CD14-positive monocyte (primary cell): ENCODE results near the gene CYTH1. TPM values are rescaled to one million over a fixed set of nuclear protein-coding genes. Genes with fewer than 3 reads are reported as not detected.
A peak's percentile ranks its signal among the peaks of the same experiment; 100 is the strongest.

Experiments
- DNase-seq, 3 donors: peaks; one replicate each; pipeline ENCODE4 v3.0.0-alpha.2; 2011 to 2022
- H2AFZ ChIP-seq: 2 replicates; pipeline ENCODE4 v1.6.0; 2012; ENCODE audit warnings: mild to moderate bottlenecking, low read depth, low read length, inconsistent platforms; ENCODE audit not compliant: insufficient read depth, poor library complexity, severe bottlenecking
- H3K27ac ChIP-seq, 2 donors: 1 replicate in 1 of 2; 2 replicates in 1 of 2; pipeline ENCODE4 v1.5.1; 2012 to 2013; ENCODE audit warnings: low read length in 2 of 2, control low read depth in 1 of 2, inconsistent platforms in 1 of 2, low read depth in 1 of 2, mild to moderate bottlenecking in 1 of 2
- H3K27me3 ChIP-seq, 2 donors: one replicate each; pipeline versions ENCODE4 v1.6.0 to v1.6.1; 2011 to 2013; ENCODE audit warnings: low read length in 2 of 2; ENCODE audit not compliant: control insufficient read depth in 2 of 2, insufficient read depth in 2 of 2
- H3K36me3 ChIP-seq, 2 donors: replicated peaks in 1 of 2; 1 replicate in 1 of 2; 2 replicates in 1 of 2; pipeline versions ENCODE4 v1.5.1 to v1.6.1; 2012 to 2013; ENCODE audit warnings: low read length in 2 of 2, control low read depth in 1 of 2, inconsistent platforms in 1 of 2, mild to moderate bottlenecking in 1 of 2; ENCODE audit not compliant: insufficient read depth in 2 of 2, control insufficient read depth in 1 of 2
- H3K4me1 ChIP-seq, 2 donors: 1 replicate in 1 of 2; 2 replicates in 1 of 2; pipeline versions ENCODE4 v1.5.1 to v1.6.1; 2012 to 2013; ENCODE audit warnings: low read length in 2 of 2, control low read depth in 1 of 2, inconsistent platforms in 1 of 2, mild to moderate bottlenecking in 1 of 2, moderate library complexity in 1 of 2; ENCODE audit not compliant: insufficient read depth in 2 of 2, control insufficient read depth in 1 of 2
- H3K4me2 ChIP-seq: replicated peaks from 2 replicates; pipeline ENCODE3; 2012; ENCODE audit warnings: low read length, moderate library complexity, mild to moderate bottlenecking; ENCODE audit not compliant: poor library complexity, severe bottlenecking; ENCODE audit errors: extremely low read depth
- H3K4me3 ChIP-seq, 3 experiments: fragments of 200-600 bp in 1 of 3; sonication (generic) in 1 of 3; replicated peaks in 1 of 3; 1 replicate in 2 of 3; 2 replicates in 1 of 3; pipeline ENCODE4 v1.5.1; 2011 to 2013; ENCODE audit warnings: low read length in 3 of 3, mild to moderate bottlenecking in 3 of 3, control low read depth in 2 of 3, low read depth in 2 of 3, inconsistent platforms in 1 of 3, moderate library complexity in 1 of 3
- H3K79me2 ChIP-seq: 2 replicates; pipeline ENCODE4 v1.6.0; 2012; ENCODE audit warnings: mild to moderate bottlenecking, control low read depth, inconsistent platforms, low read length, moderate library complexity; ENCODE audit not compliant: insufficient read depth
- H3K9ac ChIP-seq: 2 replicates; pipeline ENCODE4 v1.6.0; 2017; ENCODE audit warnings: low read length, mild to moderate bottlenecking; ENCODE audit not compliant: insufficient read depth, poor library complexity, severe bottlenecking
- H3K9me3 ChIP-seq, 2 donors: replicated peaks in 1 of 2; 1 replicate in 1 of 2; 2 replicates in 1 of 2; pipeline versions ENCODE4 v1.5.1 to v1.6.1; 2012 to 2013; ENCODE audit warnings: low read length in 2 of 2, control low read depth in 1 of 2; ENCODE audit not compliant: control insufficient read depth in 1 of 2, insufficient read depth in 1 of 2
- H4K20me1 ChIP-seq: 2 replicates; pipeline ENCODE4 v1.6.0; 2012; ENCODE audit warnings: mild to moderate bottlenecking, low read length, control low read depth, moderate library complexity; ENCODE audit not compliant: insufficient read depth
- H3K27ac Mint-ChIP-seq, 7 donors: one replicate each; pipeline ENCODE4 v1.8.0; 2020; ENCODE audit warnings: mild to moderate bottlenecking in 7 of 7, mixed read lengths in 7 of 7, moderate library complexity in 6 of 7, inconsistent platforms in 2 of 7
- H3K27me3 Mint-ChIP-seq, 3 donors: one replicate each; pipeline ENCODE4 v1.8.0; 2021 to 2022; ENCODE audit warnings: low read depth in 3 of 3, mild to moderate bottlenecking in 3 of 3, mixed read lengths in 3 of 3, moderate library complexity in 3 of 3, inconsistent platforms in 1 of 3
- H3K36me3 Mint-ChIP-seq, 2 donors: one replicate each; pipeline ENCODE4 v1.8.0; 2020; ENCODE audit warnings: mixed read lengths in 2 of 2, inconsistent platforms in 1 of 2, mild to moderate bottlenecking in 1 of 2
- H3K4me1 Mint-ChIP-seq: one replicate; pipeline ENCODE4 v1.8.0; 2020; ENCODE audit warnings: mild to moderate bottlenecking, mixed read lengths
- H3K4me3 Mint-ChIP-seq, 2 donors: one replicate each; pipeline ENCODE4 v1.8.0; 2020; ENCODE audit warnings: mild to moderate bottlenecking in 2 of 2, mixed read lengths in 2 of 2, moderate library complexity in 1 of 2
- H3K9me3 Mint-ChIP-seq, 7 donors: one replicate each; pipeline ENCODE4 v1.8.0; 2020 to 2022; ENCODE audit warnings: mixed read lengths in 7 of 7, mild to moderate bottlenecking in 6 of 7, moderate library complexity in 6 of 7, inconsistent platforms in 2 of 7
- CTCF ChIP-seq: fragments of 200-600 bp; IDR thresholded peaks from one replicate; pipeline ENCODE4 v1.8.0; 2022; ENCODE audit warnings: antibody characterized with exemption, mild to moderate bottlenecking
- WGBS: methylation state at CpG from one replicate; pipeline ENCODE4 v1.1.5; 2013; ENCODE audit warnings: missing lambda C conversion rate; ENCODE audit not compliant: insufficient coverage; 5-methylcytosine and 5-hydroxymethylcytosine counted together
- intact Hi-C, 2 donors: fragments of 100-400 bp; cut with micrococcal nuclease; formaldehyde crosslinking; loops; one replicate each; pipeline versions ENCODE4 v1.15.0 to v1.15.1; 2023
- polyA plus RNA-seq, 3 donors: library from polyadenylated mRNA; depleted of rRNA in 1 of 3; unstranded in 2 of 3; stranded (reverse) in 1 of 3; fragments of 300-500 nt in 2 of 3; fragments of >200 nt in 1 of 3; fragmentation: Illumina TruSeq in 2 of 3; gene quantifications; 1 replicate in 2 of 3; 2 replicates in 1 of 3; pipeline ENCODE4 v1.2.3, GENCODE V29; 2012 to 2021

The CYTH1 gene
- polyA plus RNA-seq, 3 donors = 68.6 to 211 (median 80.9) TPM

- peak overlapping the region in 1 of 2 donors; percentile 4 for H3K27ac ChIP-seq
- peaks cover 100% of the 10 kb centered on the region for H3K79me2 ChIP-seq
- H3K4me1 Mint-ChIP-seq = peaks cover 77% of the 10 kb centered on the region
- WGBS = 87% methylated on average over 3 of the region's 8 CpGs
- H3K27me3 ChIP-seq = no peaks in the 10 kb centered on the region
- TF ChIP-seq CTCF = no peak
- H3K36me3 ChIP-seq = peaks cover 11 to 46% of the 10 kb centered on the region in 2 donors
- H3K27ac Mint-ChIP-seq = peak overlapping the region in 3 of 7 donors; percentile 26 to 81 (median 80)
- no peak overlapping the region for H3K4me2 ChIP-seq
- peaks cover 100% of the 10 kb centered on the region for H4K20me1 ChIP-seq
- H3K27me3 Mint-ChIP-seq = peaks cover 0 to 1% (median 0%) of the 10 kb centered on the region in 3 donors
- no peak overlapping the region for H3K4me3 Mint-ChIP-seq
- intact Hi-C loops = no loop called here
- H3K36me3 Mint-ChIP-seq = peaks cover 37 to 39% of the 10 kb centered on the region in 2 donors
- H3K9me3 ChIP-seq = no peaks in the 10 kb centered on the region
- no peak overlapping the region for H3K9ac ChIP-seq
- no peak overlapping the region for H3K4me3 ChIP-seq
- no peak overlapping the region for H2AFZ ChIP-seq
- peaks cover 25 to 46% of the 10 kb centered on the region in 2 donors for H3K4me1 ChIP-seq
- H3K9me3 Mint-ChIP-seq = peaks cover 0 to 2% (median 0%) of the 10 kb centered on the region in 7 donors
- no peak for DNase-seq
These were observed 58.1 kb downstream of the CYTH1 start for GRCh38 chr17:78723957-78724356.

GRCh38 chr17:78723001-78723796, 58.9 kb downstream of the CYTH1 start:
- Histone ChIP-seq H3K9ac (no peak overlapping the region), H3K27me3 (no peaks in the 10 kb centered on the region), H3K27ac (peak overlapping the region in 1 of 2 donors; percentile 45), H3K4me1 (peaks cover 32 to 53% of the 10 kb centered on the region in 2 donors), H3K36me3 (peaks cover 11 to 43% of the 10 kb centered on the region in 2 donors), H3K4me2 (no peak overlapping the region), H4K20me1 (peaks cover 100% of the 10 kb centered on the region), H2AFZ (no peak overlapping the region), H3K4me3 (no peak overlapping the region), H3K9me3 (no peaks in the 10 kb centered on the region), H3K79me2 (peaks cover 100% of the 10 kb centered on the region)
- no peak for DNase-seq
- peaks cover 0 to 2% (median 0%) of the 10 kb centered on the region in 7 donors for H3K9me3 Mint-ChIP-seq
- peak overlapping the region in 2 of 7 donors; percentile 27 to 47 for H3K27ac Mint-ChIP-seq
- intact Hi-C loops = no loop called here
- no peak for TF ChIP-seq CTCF
- WGBS = 94% methylated on average over 24 of the region's 25 CpGs
- peaks cover 82% of the 10 kb centered on the region for H3K4me1 Mint-ChIP-seq
- no peak overlapping the region for H3K4me3 Mint-ChIP-seq
- H3K27me3 Mint-ChIP-seq = peaks cover 0 to 1% (median under 1%) of the 10 kb centered on the region in 3 donors
- peaks cover 39% of the 10 kb centered on the region in 2 donors for H3K36me3 Mint-ChIP-seq
